Activated CD4-positive, alpha-beta memory T cell treated with anti-CD3 and anti-CD28 coated beads, Interleukin-2, amount 10 ng/mL, durations not matched to agents 7 days and 5 days (primary cell): ENCODE measurements around the gene HS6ST3. TPM values are rescaled to one million over a fixed set of nuclear protein-coding genes. Genes with fewer than 3 reads are reported as not detected.
"Not testable (repeated sequence)": the region's sequence is repeated elsewhere in the genome, so short reads cannot be mapped to it uniquely, and the experiment has no call there.

Experiments
- CTCF ChIA-PET: fragments of 350-600 bp; sonication (Branson Sonifier 250); formaldehyde crosslinking; loops from one replicate; lab custom pipeline; 2021; ENCODE audit warnings: antibody characterized with exemption, inconsistent platforms; lab: Charles Lee
- POLR2A ChIA-PET: fragments of 350-600 bp; sonication (Branson Sonifier 250); formaldehyde crosslinking; loops from one replicate; lab custom pipeline; 2021; ENCODE audit warnings: antibody characterized with exemption; lab: Charles Lee
- DNase-seq: peaks from one replicate; pipeline ENCODE4 v3.0.0-alpha.2; 2020
- H3K27ac Mint-ChIP-seq: one replicate; pipeline ENCODE4 v1.8.0; 2021; ENCODE audit warnings: mild to moderate bottlenecking, mixed read lengths
- H3K27me3 Mint-ChIP-seq: one replicate; pipeline ENCODE4 v1.8.0; 2021; ENCODE audit warnings: mixed read lengths
- H3K36me3 Mint-ChIP-seq: one replicate; pipeline ENCODE4 v1.8.0; 2021; ENCODE audit warnings: low read depth, mixed read lengths
- H3K4me1 Mint-ChIP-seq: one replicate; pipeline ENCODE4 v1.8.0; 2021; ENCODE audit warnings: mixed read lengths
- H3K4me3 Mint-ChIP-seq: one replicate; pipeline ENCODE4 v1.8.0; 2021; ENCODE audit warnings: mild to moderate bottlenecking, mixed read lengths
- H3K9me3 Mint-ChIP-seq: one replicate; pipeline ENCODE4 v1.8.0; 2021; ENCODE audit warnings: mixed read lengths
- total RNA-seq, 2 experiments: library from RNA; stranded (reverse); gene quantifications; one replicate each; pipeline ENCODE4 v1.2.3, GENCODE V29; 2021

The HS6ST3 gene
- total RNA-seq, 2 experiments from 2014 or later: not detected

DNA sequence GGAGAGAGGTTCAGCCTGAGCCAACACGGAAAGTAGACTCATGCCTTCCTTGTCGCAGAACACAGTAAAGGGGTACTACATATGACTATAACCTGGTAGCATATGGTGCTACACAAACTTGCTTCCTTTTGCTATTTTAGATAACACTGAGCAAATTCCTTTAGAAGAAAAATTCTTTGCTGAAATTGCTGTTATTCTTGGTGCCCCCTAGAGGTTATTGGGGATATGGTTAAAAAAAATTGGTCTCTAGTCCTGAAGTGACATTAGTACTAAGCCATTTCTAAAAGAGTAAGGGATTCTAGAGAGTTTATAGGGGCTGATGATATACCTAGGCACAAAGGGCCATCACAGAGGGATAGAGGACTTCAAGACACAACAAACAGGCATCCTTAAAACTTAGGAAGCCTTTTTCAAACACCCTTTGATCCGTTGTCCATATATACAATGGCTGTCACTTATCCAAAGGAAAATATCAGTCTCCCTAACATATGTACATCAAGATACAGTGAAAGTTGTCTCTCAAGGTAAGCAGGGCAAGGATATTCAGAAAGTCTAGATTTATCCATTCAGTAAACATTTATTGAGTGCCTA, 13.9 kb upstream of the HS6ST3 start:
- CTCF ChIA-PET: no interaction called here
- no peaks in the 10 kb centered on the region for H3K36me3 Mint-ChIP-seq

DNA sequence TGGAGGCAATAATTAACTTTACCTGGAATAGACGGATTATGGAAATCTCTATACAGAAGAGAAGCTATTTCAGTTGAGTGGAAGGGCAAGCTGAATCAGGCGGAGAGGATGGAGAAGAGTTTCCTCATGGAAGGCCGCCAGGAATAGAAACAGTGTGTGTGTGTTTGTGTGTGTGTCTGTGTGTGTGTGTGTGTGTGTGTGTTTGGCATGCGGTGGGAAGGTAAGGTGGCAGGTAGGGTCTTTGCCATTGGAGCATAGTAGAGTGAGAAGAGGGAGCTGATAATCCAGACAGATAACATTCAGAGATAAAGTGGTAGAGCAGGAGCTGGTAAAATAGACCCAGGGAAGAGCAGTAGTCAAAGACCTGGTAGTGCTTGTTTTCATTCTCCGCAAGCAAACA, 9.2 kb upstream of the HS6ST3 start:
- POLR2A ChIA-PET: no interaction called here
- H3K27ac Mint-ChIP-seq: no peak overlapping the region
- no peaks in the 10 kb centered on the region for H3K27me3 Mint-ChIP-seq

More for the DNA sequence above, 13.9 kb upstream of the HS6ST3 start:
- no peak overlapping the region for H3K27ac Mint-ChIP-seq
- no peaks in the 10 kb centered on the region for H3K27me3 Mint-ChIP-seq
- no peaks in the 10 kb centered on the region for H3K4me1 Mint-ChIP-seq
- H3K9me3 Mint-ChIP-seq: no peaks in the 10 kb centered on the region
- DNase-seq: no peak
- no peak overlapping the region for H3K4me3 Mint-ChIP-seq
- POLR2A ChIA-PET: no interaction called here

DNA sequence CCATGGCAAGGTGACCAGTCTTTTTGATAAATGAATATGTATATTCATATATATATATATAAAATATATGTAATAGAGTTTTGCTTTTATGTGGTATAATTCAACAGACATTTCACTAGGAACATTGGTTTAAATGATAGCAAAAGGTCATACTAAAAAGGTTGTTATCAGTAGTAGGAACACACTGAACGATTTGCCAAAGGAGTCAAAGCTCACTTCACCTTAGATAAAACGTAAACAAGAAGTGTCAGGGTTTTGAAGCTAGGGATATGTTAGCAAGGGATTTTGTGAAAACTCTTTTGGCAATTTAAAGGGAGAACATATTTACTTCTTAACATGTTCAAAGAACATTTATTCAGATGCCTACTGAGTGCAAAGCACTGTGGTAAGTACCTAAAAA, 8.0 kb upstream of the HS6ST3 start:
- H3K27ac Mint-ChIP-seq: no peak overlapping the region
- no peak overlapping the region for H3K4me3 Mint-ChIP-seq
- ChIA-PET CTCF (no interaction called here), POLR2A (no interaction called here)
- H3K4me1 Mint-ChIP-seq: no peaks in the 10 kb centered on the region
- no peak for DNase-seq
- no peaks in the 10 kb centered on the region for H3K36me3 Mint-ChIP-seq
- H3K9me3 Mint-ChIP-seq: no peaks in the 10 kb centered on the region
- no peaks in the 10 kb centered on the region for H3K27me3 Mint-ChIP-seq

More for the DNA sequence above, 9.2 kb upstream of the HS6ST3 start:
- H3K4me1 Mint-ChIP-seq: no peaks in the 10 kb centered on the region
- CTCF ChIA-PET: no interaction called here
- no peak overlapping the region for H3K4me3 Mint-ChIP-seq
- no peak for DNase-seq
- no peaks in the 10 kb centered on the region for H3K9me3 Mint-ChIP-seq
- no peaks in the 10 kb centered on the region for H3K36me3 Mint-ChIP-seq

DNA sequence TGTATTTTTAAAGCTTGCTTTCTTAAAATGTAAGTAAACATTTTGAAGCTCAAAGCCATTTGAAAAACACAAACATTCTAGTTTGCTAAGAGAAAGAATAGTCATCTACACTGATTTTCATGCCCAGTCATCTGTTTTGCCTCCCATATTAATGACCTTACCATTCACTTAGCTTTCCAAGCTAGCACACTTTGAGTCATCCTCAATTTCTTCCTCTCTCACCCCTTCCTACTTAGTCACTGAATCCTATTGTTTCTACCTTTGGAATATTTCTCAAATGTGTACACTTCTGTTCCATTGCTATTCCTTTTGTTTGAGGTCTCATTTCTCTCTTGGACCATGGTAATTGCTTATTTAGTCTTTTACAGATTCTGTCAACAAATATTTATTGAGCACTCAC, 7.3 kb upstream of the HS6ST3 start:
- ChIA-PET CTCF (no interaction called here), POLR2A (no interaction called here)
- no peaks in the 10 kb centered on the region for H3K9me3 Mint-ChIP-seq
- no peak for DNase-seq
- no peaks in the 10 kb centered on the region for H3K4me1 Mint-ChIP-seq
- H3K27me3 Mint-ChIP-seq: peaks cover 2% of the 10 kb centered on the region
- H3K27ac Mint-ChIP-seq: no peak overlapping the region
- H3K4me3 Mint-ChIP-seq: no peak overlapping the region
- H3K36me3 Mint-ChIP-seq: no peaks in the 10 kb centered on the region

DNA sequence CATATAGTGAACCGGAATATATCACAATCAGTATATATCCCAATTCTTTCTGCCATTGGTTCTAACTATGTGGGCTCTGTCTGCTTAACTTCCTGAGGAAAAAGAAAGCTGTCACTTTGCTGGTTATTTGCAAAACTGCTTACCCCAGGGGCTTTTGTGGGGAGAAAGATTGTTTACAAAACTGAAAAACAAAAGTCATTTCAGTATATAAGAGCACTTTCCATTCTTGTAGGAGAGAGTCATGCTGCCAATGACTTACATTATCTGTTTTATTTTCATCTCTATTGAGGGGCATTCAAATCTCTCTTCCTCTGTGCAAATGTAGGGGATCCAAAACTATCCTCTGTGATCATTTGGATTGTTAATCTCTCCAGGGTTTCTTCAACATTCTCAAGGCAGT, 3.2 kb upstream of the HS6ST3 start:
- Mint-ChIP-seq H3K27ac (no peak overlapping the region), H3K9me3 (no peaks in the 10 kb centered on the region), H3K4me3 (no peak overlapping the region), H3K36me3 (no peaks in the 10 kb centered on the region), H3K27me3 (peaks cover 28% of the 10 kb centered on the region), H3K4me1 (peaks cover 4% of the 10 kb centered on the region)
- POLR2A ChIA-PET: no interaction called here
- no peak for DNase-seq
- CTCF ChIA-PET: no interaction called here

DNA sequence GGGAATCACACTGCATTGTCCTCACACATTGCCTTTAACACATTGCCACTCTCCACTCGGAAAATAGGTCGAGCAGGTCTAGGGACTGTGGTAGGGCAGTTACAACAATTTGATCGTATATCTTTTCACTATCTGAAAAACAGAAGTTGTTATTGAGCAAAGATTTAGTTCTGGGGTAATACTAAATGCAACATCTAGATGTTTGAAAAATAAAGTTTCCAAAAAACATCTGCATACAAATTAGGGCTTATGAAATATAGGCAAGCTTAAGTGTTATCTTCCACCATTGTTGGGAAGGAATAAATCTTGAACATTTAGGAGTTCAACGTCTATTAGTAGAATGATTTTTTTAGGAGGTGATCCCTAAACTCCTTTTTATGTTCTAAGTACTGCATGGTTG, 768 bp upstream of the HS6ST3 start:
- Mint-ChIP-seq H3K36me3 (peaks cover 2% of the 10 kb centered on the region), H3K27me3 (peaks cover 45% of the 10 kb centered on the region), H3K9me3 (no peaks in the 10 kb centered on the region), H3K4me3 (no peak overlapping the region), H3K4me1 (peaks cover 4% of the 10 kb centered on the region), H3K27ac (no peak overlapping the region)
- DNase-seq: no peak
- CTCF ChIA-PET: no interaction called here
- POLR2A ChIA-PET: no interaction called here

DNA sequence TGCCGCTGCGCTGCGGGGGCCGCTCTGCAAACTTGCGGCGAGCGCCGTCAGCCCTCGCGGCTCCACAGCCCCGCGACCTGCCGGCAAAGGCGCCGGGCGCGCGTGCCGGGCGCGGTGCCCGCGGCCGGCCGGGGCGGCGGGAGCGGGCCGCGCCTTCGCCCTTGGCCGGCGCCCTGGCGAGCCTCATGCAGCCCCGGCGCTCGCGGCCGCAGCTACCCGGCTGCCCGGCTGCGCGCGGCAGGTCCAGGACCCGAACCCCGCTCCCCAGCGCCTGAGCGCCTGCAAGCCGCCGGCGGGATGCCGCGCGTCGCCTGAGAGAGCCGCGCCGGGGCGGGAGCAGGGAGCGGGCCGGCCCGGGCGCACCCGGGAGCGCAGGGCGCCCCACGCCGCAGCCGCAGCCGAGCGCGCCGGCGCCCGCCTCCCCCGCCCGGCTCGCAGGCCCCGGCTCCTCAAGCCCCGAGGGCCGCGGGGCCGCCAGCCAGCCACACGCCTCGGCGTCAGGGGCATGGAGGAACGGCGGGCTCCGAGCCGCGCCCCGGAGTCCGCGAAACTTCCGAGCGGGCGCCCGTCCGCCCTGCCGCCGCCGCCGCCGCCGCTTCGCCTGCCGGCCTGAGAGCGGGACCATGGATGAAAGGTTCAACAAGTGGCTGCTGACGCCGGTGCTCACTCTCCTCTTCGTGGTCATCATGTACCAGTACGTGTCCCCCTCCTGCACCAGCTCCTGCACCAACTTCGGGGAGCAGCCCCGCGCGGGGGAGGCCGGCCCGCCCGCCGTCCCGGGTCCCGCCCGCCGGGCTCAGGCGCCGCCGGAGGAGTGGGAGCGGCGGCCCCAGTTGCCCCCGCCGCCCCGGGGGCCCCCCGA, 564 bp downstream of the HS6ST3 start:
- ChIA-PET CTCF (no interaction called here), POLR2A (no interaction called here)
- Mint-ChIP-seq H3K9me3 (no peaks in the 10 kb centered on the region), H3K4me3 (no peak overlapping the region), H3K36me3 (peaks cover 2% of the 10 kb centered on the region), H3K4me1 (peaks cover 4% of the 10 kb centered on the region), H3K27me3 (peaks cover 48% of the 10 kb centered on the region), H3K27ac (no peak overlapping the region)
- no peak for DNase-seq

DNA sequence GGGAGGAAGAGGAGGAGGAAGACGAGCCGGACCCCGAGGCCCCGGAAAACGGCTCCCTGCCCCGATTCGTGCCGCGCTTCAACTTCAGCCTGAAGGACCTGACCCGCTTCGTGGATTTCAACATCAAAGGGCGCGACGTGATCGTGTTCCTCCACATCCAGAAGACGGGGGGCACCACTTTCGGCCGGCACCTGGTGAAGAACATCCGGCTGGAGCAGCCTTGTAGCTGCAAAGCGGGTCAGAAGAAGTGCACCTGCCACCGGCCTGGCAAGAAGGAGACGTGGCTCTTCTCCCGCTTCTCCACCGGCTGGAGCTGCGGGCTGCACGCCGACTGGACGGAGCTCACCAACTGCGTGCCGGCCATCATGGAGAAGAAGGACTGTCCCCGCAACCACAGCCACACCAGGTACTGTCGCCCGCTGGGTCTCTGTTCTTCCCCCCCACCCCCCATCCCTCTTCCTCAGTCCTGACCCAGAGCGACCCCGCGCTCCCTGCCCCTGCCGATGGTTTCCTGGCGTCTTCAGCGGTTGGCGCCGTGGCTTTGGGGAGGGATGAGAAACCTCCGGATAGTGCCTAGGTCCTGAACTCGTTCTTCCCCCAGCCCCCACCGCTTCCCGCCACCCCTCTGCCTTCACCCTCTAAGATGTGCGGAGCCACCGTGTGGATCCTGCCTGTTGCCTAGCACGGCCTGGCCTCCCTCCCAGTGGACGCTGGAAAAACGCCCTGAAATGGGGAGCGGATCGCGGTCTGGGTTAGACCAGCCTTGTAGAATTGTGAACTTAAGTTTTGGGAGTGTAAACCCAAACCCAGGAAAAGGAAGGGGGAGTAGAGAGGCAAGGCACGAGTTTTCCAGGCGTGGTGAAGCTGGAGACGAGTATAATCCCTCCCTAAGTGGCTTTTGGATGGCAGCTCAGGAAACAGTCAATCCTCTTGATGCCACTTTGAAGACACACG, 1.5 kb downstream of the HS6ST3 start:
- no peak overlapping the region for H3K4me3 Mint-ChIP-seq
- peaks cover 2% of the 10 kb centered on the region for H3K36me3 Mint-ChIP-seq
- H3K4me1 Mint-ChIP-seq: peaks cover 4% of the 10 kb centered on the region
- H3K9me3 Mint-ChIP-seq: no peaks in the 10 kb centered on the region
- ChIA-PET CTCF (no interaction called here), POLR2A (no interaction called here)
- DNase-seq: no peak
- no peak overlapping the region for H3K27ac Mint-ChIP-seq
- peaks cover 48% of the 10 kb centered on the region for H3K27me3 Mint-ChIP-seq

DNA sequence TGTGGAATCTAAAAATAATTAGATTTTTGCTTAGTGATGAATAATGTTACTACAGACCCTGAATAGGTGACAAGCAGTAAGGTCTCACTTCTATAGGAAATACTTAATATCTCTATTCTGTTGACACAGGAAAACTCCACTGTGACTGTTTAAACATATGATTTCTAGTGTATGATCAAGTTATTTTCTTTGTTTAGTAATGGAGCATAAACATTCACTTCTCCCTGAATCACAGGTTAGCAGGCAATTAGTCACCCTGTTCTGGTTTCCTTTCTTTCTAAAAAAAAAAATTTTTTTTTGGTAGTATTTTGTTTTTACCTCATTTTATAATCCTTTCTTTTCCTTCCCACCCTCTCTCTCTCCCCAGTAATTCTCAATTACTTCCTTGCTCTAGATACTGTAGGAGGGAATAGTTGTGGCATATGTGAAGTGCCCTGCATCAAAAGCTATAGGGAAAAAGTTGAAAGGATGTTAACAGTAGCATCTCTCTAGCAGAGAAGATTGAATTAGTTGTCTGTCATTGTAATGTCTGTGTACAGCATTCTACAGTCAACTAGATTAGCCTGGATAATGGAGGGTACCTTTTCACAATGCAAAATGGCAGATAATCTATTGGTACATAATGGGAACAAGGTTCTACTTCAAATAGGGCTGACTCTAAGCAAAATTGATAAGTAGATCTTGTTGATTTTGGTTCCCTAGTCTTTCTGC, 3.5 kb downstream of the HS6ST3 start:
- POLR2A ChIA-PET: no interaction called here
- no peak for DNase-seq
- Mint-ChIP-seq H3K4me1 (peaks cover 4% of the 10 kb centered on the region), H3K27ac (no peak overlapping the region), H3K36me3 (peaks cover 2% of the 10 kb centered on the region), H3K4me3 (no peak overlapping the region), H3K9me3 (no peaks in the 10 kb centered on the region), H3K27me3 (peaks cover 41% of the 10 kb centered on the region)
- CTCF ChIA-PET: no interaction called here

DNA sequence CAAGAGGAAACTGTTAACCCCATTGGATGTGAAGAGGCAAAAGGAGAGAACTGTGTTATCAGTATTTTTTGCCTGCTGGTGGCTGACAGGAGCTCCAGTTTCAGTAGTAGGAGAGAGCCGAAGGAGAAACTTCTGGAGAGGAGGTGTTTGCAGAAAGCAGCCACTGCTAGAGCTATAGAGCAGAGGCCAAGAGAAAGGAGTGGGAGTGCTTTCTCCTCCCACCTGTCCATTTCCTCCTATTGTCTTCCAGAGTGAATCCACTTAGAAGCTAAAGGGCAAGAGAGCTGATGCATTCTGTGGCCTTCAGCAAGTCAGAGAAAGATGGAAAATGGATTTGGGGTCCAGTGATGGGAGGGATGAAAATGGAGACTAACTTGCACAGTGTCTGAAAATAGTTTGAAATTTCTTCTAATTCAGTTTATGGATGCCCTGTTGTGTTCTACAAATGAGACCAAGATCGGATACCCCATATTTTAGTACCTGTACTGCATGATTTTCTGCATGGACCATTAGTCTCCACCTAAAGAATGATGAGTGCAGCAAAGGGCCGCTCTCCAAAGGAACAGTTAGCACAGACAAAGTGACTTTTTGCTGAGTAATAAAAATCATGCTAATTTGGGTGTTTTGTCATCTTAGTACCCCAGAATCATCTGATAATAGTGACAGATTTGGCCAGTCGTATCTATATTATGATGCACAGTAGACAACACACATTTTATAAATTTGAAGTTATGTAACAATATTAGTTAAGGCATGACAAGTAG, 10.7 kb downstream of the HS6ST3 start:
- H3K9me3 Mint-ChIP-seq: no peaks in the 10 kb centered on the region
- H3K4me3 Mint-ChIP-seq: no peak overlapping the region
- H3K4me1 Mint-ChIP-seq: no peaks in the 10 kb centered on the region
- H3K36me3 Mint-ChIP-seq: no peaks in the 10 kb centered on the region
- H3K27ac Mint-ChIP-seq: no peak overlapping the region
- ChIA-PET POLR2A (no interaction called here), CTCF (no interaction called here)
- DNase-seq: no peak
- no peaks in the 10 kb centered on the region for H3K27me3 Mint-ChIP-seq

DNA sequence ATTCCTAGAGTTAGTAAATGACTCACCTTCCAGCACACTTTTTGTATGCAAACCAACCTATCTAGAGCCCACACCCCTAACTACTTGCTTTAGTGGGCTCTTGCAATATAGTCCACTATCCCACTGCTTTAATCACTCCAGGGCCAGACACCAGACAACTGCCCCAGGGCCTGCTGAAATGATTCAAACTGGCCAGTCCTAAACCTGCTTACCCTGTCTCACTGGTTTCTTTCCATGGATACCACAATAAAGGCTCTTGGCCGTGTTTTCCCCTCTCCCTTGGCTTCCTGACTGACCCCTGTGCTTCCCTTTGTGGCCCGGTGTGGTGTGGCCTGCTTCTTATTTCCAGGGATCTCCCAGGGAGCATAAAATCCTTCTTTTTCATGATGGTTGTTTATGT, 14.6 kb downstream of the HS6ST3 start:
- CTCF ChIA-PET: no interaction called here
- peaks cover 7% of the 10 kb centered on the region for H3K9me3 Mint-ChIP-seq

DNA sequence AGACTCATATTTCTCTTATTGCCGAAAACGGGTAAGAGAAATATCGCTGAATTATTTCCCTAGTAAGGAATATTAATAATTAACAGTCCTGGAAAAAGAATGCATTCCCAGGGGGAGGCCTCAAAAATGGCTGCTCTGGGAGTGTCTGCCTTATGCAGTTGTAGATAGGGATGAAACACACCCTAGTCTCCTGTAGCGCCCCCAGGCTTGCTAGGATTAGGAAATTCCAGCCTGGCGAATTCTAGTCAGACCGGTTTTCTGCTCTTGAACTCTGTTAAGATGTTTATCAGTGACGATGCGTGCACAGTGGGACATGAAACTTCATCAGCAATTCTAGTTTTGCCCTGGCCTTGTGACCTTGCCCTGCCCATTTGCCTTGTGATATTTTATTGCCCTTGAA, 18.2 kb downstream of the HS6ST3 start:
- H3K27ac Mint-ChIP-seq, H3K27me3 Mint-ChIP-seq, H3K4me1 Mint-ChIP-seq, H3K4me3 Mint-ChIP-seq, H3K9me3 Mint-ChIP-seq, POLR2A ChIA-PET, H3K36me3 Mint-ChIP-seq, CTCF ChIA-PET, DNase-seq: not testable (repeated sequence)

More for the DNA sequence above, 14.6 kb downstream of the HS6ST3 start:
- Mint-ChIP-seq H3K27ac (no peak overlapping the region), H3K27me3 (no peaks in the 10 kb centered on the region), H3K4me1 (no peaks in the 10 kb centered on the region), H3K36me3 (no peaks in the 10 kb centered on the region), H3K4me3 (no peak overlapping the region)
- POLR2A ChIA-PET: no interaction called here
- no peak for DNase-seq
